NCI-H1930 (cell line): ENCODE results near the gene CRIP3.

ENCODE experiments used
- DNase-seq, 2 experiments: peaks; one replicate each; lab custom pipeline; 2025; lab: John Stamatoyannopoulos, UW

Gene CRIP3

DNA sequence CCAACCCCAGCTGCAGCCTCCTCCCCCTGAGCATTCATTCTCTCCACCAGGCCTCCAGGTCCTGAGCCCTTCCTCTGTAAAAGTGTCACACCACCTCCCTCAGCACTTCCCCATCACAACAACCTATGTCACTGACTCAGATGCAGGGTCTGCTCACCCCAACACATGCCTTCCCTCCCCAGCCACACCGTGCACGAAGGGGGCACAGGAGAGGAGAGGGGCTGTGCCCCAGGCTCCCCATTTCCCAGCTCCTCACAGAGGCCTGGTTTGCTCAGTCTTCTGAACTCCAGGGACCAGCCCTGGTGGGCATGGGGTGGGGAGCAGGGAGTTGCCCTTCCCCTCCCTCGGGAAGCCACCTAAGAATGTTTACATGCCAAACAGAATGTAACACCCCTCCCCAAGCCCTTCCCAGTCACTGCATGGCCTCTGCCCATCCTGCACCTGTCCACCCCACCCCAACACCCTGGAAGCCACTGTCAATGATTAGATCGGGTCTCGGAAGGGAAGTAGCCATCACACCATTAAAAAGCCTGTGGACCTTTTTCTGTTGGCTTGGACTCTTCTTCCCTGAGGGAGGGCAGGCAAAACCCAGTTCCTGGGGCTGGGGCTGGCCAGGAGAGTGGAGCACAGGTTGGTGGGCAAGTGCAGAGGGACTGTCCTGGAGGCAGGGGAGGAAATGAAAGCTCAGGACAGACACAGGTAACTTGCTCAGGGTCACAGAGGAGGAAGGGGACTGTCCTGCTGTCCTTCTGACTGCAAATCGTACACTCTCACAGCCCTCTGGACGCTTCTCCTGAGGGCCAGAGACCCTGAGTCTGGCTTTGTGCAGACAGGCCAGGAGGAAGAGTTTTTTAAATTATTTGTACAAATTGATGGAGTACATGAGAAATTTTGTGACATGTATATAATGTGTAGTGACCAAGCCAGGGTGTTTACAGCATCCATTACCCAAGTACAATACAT, 20.6 kb downstream of the CRIP3 start:
- DNase-seq = no peak

DNA sequence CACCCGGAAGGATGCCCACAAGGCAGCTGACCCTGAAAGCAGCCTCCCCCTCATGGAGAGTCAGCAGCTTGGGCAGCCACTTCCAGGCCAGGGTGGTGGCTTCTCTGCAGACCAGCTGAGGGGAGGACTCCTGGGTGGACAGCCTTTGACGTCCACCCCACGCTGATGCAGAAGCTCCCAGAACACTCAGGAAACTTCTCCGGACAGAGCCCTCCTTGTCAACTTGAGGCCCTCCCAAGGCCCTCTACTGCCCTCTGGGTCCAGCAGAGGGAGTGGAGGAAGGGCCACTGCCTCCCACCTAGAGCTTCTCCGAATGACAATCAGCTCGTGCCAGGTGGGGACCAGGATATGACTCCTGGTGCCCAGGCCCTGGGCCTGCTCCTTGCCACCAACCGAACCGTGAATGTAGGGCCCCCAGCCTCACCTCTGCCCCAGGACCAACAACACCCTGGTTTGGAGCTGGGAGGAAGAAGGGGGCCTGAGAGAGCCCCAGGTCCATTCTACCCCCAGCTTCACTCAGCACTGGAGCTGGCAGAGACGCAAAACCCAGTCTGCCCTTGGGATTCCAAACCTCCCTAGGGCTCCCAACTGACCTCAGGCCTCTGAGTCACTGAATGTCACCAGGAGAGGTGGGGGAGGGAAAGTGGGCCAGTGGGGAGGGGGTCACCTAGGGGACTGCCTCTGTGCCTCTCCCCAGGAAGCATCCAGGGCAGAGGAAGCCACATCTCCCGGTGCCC, 21.5 kb downstream of the CRIP3 start:
- DNase-seq = no peak

DNA sequence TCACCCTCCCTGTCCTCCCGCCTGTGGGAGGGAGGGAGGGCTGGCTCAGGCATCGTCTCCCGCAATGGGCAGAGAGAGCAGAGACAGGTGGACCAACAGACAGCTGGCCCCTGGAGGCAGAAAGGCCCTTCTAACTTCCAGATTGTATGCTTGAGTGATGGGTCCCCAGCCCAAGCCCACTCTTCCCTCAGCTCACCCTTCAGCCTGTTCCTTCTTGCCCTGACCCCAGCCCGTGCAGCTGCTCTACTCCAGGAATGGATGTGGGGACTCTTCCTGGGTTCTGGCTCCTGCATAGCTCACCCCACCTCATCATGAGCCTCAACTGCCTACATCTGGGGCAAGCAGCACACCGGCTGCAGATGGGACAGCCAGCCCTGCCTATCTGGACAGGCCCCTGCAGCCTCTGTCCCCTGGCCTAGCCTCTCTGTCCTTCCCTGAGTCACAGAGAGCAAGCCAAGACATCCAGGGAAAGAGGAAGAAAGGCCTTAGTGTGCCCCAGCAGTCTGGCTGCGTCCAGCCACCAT, 22.1 kb downstream of the CRIP3 start:
- DNase-seq = no peak

DNA sequence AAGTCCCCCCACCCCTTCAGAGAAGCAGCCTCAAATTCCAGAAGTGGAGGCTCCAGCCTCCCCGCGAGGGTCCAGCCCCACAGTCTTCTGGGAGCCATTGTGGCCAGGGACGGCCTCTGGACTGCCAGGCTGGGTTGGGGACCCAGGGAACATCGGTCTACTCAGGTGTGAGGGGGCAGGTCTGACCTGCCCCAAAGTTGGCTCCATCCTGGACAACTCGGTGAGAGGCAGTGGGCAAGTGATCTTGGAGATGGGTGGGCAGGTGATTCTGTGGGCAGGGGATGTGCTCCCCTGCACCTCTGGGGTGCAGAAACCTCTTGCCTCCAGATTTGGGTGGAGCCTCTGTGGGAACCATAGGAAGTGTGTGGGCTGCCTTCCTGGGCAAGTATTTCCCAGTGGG, 22.8 kb downstream of the CRIP3 start:
- no peak for DNase-seq

DNA sequence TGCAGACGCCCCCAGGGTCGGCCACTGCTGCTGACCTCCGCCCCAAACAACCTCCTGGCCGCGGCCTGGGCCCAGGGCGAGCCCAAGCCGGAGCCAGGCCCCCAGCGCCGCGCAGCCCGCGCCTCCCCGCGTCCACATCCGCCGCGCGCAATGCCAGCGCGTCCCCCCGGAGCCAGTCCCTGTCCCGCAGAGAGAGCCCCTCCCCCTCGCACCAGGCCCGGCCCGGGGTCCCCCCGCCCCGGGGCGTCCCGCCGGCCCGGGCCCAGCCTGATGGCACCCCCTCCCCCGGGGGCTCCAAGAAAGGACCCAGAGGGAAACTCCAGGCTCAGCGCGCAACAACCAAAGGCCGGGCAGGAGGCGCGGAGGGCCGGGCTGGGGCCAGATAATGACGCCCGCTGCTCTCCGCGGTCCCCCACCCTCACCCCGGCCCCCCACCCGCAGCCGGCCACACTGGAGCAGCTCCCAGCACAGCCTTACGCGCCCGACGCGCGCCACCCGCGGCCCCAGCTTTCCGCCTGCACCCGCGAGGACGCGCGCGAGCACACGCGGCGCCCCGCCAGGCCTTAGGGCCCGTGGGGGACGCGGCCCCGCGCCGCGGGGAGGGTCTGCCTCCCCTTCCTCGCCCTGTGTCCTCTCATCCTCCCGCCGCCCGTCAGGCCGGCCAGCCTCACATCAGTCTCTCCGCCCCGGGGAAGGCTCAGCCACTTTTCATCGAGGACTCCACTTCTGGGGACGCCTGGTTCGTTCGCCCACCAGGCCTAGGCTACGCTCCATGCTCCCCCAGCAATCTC, 23.4 kb downstream of the CRIP3 start:
- no peak for DNase-seq

DNA sequence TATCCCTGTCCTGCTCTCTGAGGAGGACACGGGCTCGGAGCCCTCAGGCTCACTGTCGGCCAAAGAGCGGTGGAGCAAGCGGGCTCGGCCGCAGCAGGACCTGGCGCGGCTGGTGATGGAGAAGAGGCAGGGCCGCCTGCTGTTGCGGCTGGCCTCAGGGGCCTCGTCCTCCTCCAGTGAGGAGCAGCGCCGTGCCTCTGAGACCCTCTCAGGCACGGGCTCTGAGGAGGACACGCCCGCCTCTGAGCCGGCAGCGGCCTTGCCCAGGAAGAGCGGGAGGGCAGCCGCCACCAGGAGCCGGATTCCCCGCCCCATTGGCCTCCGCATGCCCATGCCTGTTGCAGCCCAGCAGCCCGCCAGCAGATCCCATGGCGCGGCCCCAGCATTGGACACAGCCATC, 24.7 kb downstream of the CRIP3 start:
- DNase-seq = no peak

DNA sequence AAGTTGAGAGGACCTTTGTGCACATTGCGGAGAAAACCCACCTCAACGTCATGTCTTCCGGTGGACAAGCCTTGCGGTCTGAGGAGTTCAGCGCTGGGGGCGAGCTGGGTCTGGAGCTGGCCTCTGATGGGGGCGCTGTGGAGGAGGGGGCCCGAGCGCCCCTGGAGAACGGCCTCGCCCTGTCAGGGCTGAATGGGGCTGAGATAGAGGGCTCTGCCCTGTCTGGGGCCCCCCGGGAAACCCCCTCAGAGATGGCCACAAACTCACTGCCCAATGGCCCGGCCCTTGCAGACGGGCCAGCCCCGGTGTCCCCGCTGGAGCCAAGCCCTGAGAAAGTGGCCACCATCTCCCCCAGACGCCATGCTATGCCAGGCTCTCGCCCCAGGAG, 25.1 kb downstream of the CRIP3 start:
- DNase-seq = no peak

DNA sequence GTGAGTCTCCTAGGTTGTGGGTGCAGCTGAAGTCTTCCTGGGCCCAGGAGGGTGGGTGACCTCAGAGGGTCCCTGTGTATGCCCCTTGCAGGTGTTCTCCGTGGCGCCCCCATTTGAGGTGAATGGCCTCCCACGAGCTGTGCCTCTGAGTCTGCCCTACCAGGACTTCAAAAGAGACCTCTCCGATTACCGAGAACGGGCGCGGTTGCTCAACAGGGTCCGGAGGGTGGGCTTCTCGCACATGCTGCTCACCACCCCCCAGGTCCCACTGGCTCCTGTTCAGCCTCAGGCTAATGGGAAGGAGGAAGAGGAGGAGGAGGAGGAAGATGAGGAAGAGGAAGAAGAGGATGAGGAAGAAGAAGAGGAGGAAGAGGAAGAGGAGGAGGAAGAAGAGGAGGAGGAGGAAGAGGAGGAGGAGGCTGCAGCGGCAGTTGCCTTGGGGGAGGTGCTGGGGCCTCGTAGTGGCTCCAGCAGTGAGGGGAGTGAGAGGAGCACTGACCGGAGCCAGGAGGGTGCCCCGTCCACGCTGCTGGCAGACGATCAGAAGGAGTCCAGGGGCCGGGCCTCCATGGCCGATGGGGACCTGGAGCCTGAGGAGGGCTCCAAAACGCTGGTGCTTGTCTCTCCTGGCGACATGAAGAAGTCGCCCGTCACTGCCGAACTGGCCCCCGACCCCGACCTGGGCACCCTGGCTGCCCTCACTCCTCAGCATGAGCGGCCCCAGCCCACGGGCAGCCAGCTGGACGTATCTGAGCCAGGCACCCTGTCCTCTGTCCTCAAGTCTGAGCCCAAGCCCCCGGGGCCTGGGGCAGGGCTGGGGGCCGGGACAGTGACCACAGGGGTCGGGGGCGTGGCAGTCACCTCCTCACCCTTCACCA, 25.8 kb downstream of the CRIP3 start:
- DNase-seq = no peak

DNA sequence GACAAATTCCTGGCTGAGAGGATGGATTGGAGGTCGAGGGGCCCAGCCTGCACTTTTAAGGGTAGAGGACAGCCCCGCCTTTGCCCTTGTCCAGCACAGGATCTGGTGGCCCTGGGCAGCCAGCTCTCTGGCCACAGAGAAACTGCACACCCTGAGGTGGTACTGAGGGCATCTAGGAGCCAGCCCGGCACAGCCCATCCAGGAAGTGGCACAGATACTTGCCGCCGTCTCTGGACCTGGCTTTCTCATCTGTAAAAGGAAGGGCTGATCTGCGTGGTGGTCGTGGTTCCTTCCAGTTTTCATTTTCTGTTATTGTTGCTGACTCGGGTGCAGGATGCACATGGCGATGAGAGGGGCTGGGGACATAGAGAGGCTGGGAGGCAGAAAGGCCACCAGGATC, 26.6 kb downstream of the CRIP3 start:
- DNase-seq = no peak

DNA sequence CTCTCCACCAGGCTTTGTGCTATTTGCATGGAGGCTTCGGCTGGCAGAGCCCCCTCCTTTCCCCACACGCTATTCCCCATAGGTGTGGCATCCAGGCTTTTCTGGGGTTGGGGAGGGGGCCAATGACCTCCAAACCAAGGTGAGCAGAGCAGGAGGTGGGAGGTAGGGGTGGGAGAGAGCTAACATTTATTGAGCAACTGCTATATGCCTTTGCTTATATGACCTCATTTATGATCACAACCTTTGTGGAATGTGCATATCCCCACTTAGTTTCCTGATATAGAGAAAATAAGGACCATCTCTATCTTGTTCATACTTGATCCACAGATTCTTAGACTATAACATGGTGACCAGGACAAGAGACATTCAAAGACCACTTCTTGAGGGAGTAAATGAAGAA, 28.4 kb downstream of the CRIP3 start:
- no peak for DNase-seq

DNA sequence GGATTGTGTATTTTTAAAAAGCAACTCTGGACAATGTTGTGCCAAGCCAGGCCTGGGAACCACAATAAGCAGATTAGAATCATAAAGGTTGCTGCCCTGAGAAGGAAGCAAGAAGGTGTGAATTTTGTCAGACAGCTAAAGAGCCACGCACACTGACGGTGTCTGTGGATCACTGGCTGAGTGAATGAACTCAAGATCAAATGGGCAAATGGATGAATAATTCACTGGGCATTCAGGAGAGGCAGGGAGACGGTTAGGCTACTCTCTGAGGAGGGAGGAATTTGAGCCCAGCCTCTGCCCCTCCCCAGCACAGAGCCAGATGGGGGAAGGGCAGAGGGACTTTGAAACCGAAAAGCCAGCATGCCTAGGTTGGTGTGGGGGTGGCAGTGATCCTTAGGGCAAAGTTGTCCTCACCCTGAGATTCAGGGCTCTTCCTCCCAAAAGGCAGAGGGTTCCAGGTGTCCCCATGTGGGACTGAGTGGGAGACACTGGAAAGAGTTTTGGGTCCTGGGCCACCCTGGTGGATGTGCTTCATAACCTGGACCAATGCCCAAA, 30.0 kb downstream of the CRIP3 start:
- no peak for DNase-seq

DNA sequence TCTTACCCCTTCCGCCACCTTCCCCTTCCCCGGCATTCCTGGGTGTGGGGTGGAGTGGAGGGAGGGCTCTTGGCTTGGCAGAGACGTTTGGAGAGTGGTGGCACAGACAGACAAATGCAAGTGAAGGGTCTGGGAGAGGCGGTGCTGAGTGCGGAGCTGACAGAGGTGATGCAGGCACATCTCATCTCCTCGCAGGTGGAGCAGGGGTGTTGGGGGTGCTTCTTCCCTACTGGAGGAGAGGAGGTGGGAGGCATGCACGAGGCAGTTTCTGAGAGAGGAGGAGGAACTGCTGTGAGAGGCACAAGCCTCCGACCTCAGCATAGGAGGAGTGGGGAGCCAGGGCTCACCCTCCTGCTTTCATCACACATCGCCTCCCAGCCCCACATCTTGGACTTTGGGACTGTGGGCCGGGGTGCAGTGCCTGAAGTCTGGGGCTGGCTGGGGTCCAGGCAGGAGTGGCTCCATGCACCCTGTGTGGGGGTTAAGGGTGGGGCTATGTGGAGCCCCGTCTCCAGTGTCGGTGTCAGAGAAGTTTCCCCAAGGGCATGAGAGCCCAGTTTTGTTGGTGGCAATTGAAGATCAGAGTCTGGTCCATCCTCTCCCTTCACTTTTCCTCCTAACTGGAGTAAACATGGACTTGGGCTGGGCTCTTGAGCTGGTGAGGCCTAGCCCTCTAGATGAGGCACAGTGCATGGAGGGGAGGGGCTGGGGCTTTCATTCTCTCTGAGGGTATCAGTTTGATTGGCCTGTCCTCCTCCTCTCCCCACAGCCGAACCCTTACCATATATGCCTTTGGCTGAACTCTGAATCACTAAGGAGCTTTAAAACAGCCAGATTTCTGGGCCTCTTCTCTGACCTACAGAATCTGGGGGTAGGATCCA, 30.7 kb downstream of the CRIP3 start:
- no peak for DNase-seq

DNA sequence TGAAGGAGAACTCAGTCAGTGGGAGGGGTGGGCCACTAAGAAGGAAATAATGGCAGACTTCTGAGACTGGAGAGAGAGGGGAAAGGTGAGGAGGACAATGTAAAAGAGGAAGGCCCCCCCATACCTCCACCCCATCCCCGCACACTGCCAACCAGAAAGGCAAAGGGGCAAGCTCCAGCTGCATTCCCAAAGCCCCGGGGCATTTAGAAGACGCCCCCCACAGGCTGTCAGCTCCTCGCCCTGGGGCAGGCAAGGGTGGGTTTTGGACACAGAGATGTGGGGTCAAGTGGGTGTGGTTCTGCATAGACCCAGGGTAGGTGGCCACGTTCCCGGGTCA, 31.4 kb downstream of the CRIP3 start:
- DNase-seq = no peak

DNA sequence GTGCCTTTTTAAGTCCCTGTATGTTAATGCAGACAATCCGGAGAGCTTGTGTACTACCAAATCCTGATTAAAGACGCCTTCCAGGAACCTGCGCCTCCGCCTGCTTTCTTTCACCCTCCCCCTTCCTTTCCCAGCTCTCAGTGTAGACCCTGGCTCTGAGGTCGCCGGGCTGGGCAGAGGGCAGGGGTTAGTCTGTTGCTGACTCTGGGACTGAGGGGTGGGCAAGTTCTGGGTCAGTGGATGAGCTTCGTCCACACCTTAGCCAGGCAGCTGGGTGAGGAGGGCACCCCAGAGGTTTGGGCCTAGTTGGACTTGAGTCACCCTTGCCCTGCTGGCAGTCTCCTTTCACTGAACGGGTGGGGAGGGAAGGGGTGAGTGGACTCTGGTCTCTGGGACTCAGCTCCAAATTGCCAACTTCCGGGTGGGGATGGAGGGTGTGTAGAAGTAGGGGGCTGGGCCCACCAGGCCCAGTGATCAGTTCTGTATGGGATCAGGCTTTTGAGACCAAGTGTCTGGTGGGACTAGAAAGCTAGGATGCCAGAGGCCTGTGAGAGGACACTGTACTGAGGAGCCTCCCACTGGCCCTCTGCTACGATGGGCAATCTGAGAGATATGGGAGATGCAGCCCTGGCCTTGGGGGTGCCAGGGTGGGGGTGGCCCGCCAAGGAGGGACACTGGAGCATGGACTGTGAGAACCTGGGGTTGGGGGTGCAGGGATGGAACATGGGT, 31.9 kb downstream of the CRIP3 start:
- DNase-seq = no peak

DNA sequence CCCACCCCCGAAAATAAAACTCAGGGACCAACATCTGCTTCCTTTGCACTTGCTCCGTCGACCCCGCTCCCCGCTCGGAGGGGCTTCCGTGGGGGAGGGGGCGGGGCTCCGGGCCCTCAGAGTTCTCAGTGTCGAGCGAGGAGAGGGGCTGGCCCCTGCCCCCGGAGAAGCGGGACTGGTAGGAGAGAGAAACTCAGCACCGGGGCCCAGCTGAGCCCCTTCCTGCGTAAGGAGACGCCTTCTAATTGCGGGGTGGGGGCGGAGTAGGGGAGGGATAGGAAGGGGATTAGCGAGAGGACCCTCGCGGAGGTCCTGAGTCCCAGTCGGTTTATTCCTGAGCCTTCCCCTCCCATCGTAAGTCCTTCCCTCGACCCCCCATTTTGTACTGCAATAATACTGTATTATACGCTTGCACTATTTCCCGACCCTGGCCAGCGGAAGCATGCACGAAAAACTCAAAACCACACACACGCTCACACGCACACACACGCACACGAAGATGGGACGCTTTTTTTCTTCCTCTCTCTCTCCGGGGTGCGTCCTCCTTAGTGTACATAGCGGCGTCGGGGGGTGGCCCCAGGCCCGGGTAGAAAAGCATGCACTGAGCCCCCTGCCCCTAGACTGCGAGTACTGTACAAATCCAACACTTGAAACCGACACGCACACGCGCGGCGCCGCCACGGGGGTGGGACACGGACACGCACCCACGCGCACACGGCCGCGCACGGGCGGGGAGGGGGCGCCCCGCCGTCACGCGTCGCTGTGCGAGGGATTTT, 32.6 kb downstream of the CRIP3 start:
- DNase-seq = no peak

DNA sequence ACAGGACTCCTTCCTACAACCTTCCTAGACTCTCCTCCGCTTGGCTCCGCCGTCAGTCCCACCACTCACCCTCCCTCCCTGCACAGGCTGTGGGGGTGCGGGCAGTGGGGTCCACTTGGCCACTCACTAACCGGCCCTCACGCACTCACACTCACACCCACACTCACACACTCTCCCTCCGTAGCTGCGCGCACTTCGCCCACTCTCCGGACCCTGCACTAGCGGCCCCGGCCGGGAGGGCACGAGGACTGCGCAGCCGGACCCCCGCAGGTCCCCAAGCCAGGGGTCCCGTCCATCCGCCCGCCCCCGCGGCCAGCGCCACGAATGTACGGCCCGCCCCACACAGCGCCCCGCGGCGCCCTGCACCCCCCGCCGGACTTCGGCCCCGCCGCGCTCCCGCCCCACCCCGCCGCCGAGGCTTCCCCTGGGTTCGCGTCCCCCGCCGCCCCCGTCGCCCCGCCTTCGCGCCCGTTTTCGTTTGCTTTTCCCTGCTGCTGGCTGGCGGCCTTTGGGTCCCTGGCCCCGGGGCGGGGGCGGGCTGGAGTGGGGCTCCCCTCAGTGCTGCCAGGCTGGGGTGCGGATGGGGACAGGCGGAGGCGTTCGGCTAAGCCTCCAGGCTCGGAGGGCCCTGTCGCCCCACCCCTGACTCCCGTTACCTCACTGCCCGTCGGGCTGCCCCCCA, 33.6 kb downstream of the CRIP3 start:
- no peak for DNase-seq

DNA sequence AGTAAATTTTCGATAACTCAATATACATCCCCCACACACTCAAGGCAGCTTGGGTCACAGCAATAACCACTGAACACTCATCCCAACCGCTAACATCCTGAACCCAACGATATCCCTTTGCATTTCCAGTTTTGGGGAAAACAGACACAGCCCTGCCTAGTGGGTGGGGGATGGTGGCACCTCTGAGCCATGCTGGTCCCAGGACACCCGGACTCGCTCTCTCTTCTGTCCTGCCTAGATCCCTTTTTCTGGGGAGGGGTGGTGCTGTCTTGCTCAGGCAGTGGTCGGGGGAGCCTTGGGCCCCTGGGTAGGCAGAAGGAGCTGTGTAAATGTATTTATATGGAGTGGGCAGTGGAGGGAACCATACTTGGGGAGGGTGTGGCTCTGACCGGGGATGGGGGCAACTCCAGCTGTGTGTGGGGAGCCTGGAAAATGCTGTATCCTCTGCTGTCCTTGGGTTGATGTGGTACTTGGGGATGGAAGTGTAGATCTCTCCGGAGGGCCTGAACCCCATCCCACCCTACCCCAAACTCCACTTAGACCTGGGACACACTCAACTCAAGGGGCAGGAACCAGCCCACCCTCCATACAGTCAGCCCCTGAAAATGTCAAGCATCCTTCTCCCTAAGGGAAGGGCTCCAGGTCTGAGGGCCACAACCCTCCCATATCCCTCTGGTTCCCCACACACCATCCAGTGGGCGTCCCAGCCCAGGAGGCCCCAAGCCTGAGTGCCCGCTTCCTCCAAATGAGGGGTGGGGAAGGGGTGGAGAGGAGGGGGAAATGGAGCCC, 34.3 kb downstream of the CRIP3 start:
- no peak for DNase-seq
